Measurements from ENCODE around the gene ANO1. TPM values are rescaled to one million over a fixed set of nuclear protein-coding genes. Genes with fewer than 3 reads are reported as not detected.

ANO1 gene
- total RNA-seq, 1 donor from 2014 or later, result 9.0 TPM

GRCh38 chr11:70055444-70055843 lies 22.7 kb upstream of the ANO1 start:
- Histone ChIP-seq H3K4me3 (no peak overlapping the region), H3K27me3 (ENCODE audit: low read depth) (peaks cover 3% of the 10 kb centered on the region), H3K4me1 (no peaks in the 10 kb centered on the region), H3K36me3 (no peaks in the 10 kb centered on the region), H3K9me3 (peaks cover 7% of the 10 kb centered on the region), H3K27ac (no peak overlapping the region)
- ATAC-seq, result no peak
- no peak for TF ChIP-seq CTCF (IDR thresholded peaks at IDR 0.05)
- intact Hi-C loops (cut with DNase I), result no loop called here
- DNase-seq, result no peak

- DNase-seq, result no peak
- ATAC-seq, result no peak
- no peaks in the 10 kb centered on the region for H3K4me1 ChIP-seq
- no peaks in the 10 kb centered on the region for H3K27me3 ChIP-seq (ENCODE audit: low read depth)
- no peak for TF ChIP-seq CTCF (IDR thresholded peaks at IDR 0.05)
- no peak overlapping the region for H3K4me3 ChIP-seq
- intact Hi-C loops (cut with DNase I), result no loop called here
- H3K36me3 ChIP-seq, result no peaks in the 10 kb centered on the region
- no peak overlapping the region for H3K27ac ChIP-seq
- H3K9me3 ChIP-seq, result peaks cover 7% of the 10 kb centered on the region
Measured at GRCh38 chr11:70057080-70057479, 21.0 kb upstream of the ANO1 start.

- H3K4me3 ChIP-seq, result no peak overlapping the region
- intact Hi-C loops (cut with DNase I), result no loop called here
- no peak overlapping the region for H3K27ac ChIP-seq
- H3K4me1 ChIP-seq, result no peaks in the 10 kb centered on the region
- no peak for TF ChIP-seq CTCF (IDR thresholded peaks at IDR 0.05)
- DNase-seq (no peak), ATAC-seq (no peak)
- H3K9me3 ChIP-seq, result peaks cover 7% of the 10 kb centered on the region
- H3K36me3 ChIP-seq, result no peaks in the 10 kb centered on the region
- no peaks in the 10 kb centered on the region for H3K27me3 ChIP-seq (ENCODE audit: low read depth)
Measured at GRCh38 chr11:70059971-70060370, 18.1 kb upstream of the ANO1 start.

GRCh38 chr11:70060611-70061293 lies 17.4 kb upstream of the ANO1 start:
- Histone ChIP-seq H3K27me3 (ENCODE audit: low read depth) (no peaks in the 10 kb centered on the region), H3K27ac (no peak overlapping the region), H3K4me3 (no peak overlapping the region), H3K4me1 (no peaks in the 10 kb centered on the region), H3K36me3 (no peaks in the 10 kb centered on the region), H3K9me3 (peaks cover 7% of the 10 kb centered on the region)
- TF ChIP-seq CTCF (IDR thresholded peaks at IDR 0.05), result no peak
- ATAC-seq, result no peak
- intact Hi-C loops (cut with DNase I), result no loop called here
- no peak for DNase-seq

- Histone ChIP-seq H3K9me3 (no peaks in the 10 kb centered on the region), H3K27me3 (ENCODE audit: low read depth) (no peaks in the 10 kb centered on the region), H3K27ac (no peak overlapping the region), H3K4me3 (no peak overlapping the region), H3K4me1 (no peaks in the 10 kb centered on the region), H3K36me3 (no peaks in the 10 kb centered on the region)
- no peak for TF ChIP-seq CTCF (IDR thresholded peaks at IDR 0.05)
- DNase-seq, result no peak
- no peak for ATAC-seq
- intact Hi-C loops (cut with DNase I), result no loop called here
Measured at GRCh38 chr11:70061734-70062133, 16.4 kb upstream of the ANO1 start.

Data from lower lobe of right lung (tissue), 2 donors.